Umbilical cord (tissue), 2 donors: ENCODE data around the gene FOXP1. TPM values are rescaled to one million over a fixed set of nuclear protein-coding genes. Genes with fewer than 3 reads are reported as not detected.

ENCODE experiments used
- DNase-seq: peaks from one replicate; pipeline ENCODE4 v3.0.0-alpha.2; 2015; ENCODE audit warnings: low spot score
- total RNA-seq: library from RNA; depleted of rRNA; stranded (reverse); fragments of >200 nt; gene quantifications from one replicate; pipeline ENCODE4 v1.2.3, GENCODE V29; 2014; ENCODE audit warnings: low replicate concordance; ENCODE audit not compliant: insufficient read depth

The FOXP1 gene
- total RNA-seq, 1 donor from 2014 or later: 148 TPM

DNA sequence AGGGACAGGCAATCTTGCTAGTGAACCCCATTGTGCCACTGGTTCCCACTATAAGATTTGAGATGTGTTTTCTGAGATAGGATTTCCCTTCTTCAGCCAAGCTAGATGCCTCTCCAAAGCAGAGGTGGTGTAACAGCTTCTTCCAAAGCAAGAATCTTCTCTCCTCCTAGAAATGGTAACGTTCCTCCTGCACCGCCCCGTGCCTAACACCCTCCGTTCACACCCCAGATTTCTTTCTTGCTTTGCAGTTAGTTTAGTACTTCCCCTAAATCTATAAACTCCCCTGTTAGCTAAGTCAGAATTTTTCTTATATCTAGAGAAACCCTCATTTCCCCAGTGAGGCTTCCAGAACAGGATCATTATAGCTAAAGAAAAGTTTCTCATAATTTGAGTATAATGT, 653.5 kb downstream of the FOXP1 start:
- DNase-seq: no peak

DNA sequence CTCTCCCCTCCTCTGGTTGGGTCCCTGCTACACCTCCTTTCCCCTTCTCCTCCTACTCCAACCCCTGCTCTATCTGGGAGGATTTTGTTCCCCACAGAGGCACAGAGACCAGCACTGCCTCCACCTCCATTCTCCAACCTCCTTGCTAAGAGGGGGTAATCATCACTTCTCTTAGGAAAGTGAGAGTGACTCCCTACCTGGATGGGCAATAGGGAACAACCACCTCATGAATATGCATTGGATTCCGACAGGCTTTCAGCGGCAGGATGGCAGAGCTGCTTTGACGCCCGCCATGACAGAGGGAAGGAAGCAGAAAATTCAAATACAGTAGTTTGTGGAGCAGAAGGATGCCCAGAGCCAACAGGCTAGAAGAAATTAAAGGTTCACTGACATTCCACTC, 656.3 kb downstream of the FOXP1 start:
- DNase-seq: no peak

DNA sequence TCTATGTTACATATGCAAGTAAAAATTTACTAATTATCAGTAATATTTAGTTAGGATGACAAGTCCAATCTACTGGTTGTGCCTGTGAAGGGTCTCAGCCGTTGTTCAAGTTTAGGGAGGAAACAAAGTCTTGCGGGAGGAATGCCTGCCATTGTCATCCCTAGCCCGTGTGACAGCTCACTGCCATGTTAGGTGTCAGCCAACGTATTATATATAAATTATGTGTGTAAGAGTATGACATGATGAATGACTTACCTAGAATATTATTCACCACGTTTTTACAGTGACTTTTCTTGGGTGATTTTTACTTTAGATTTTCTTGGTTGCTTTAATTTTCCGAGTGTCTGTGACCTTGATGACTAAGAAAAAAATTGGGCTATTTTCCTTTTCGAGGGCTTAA, 656.7 kb downstream of the FOXP1 start:
- no peak for DNase-seq

DNA sequence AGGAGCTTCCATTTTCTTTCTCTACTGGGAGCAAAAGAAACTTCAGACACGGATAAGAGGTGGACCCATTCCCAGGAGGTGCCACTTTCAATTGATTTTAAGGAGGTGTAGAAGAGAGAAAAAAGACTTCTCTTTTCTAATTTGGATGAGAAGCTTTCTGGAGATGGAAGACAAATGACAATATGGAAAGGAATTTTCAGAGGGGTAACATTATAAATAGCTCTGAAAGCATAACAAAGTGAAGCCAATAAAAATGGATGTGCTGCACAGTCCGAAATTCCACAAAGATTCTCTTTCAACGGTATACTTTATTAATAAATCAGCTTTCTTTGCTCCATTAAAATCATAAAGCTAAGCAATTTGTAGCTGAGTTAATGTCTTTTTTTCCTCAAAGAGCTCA, 663.9 kb downstream of the FOXP1 start:
- DNase-seq: no peak

DNA sequence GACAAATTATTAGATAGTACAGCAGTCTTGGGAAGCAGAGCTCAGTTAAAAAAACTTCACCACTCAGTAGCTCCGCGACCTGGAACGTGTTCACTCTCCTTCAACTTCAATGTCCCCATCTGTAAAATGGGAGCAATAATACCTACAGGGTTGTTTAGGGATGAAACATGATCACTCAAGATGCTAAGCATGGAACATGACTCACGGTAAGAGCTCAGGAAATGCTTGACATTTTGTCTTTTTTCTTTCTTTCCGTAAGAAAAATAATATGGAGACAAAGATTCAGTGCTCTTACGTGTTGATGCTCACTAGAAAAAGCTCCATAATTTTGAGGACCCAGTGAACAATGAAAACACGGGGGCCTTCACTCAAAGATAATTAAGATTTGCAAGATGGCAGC, 664.4 kb downstream of the FOXP1 start:
- no peak for DNase-seq

DNA sequence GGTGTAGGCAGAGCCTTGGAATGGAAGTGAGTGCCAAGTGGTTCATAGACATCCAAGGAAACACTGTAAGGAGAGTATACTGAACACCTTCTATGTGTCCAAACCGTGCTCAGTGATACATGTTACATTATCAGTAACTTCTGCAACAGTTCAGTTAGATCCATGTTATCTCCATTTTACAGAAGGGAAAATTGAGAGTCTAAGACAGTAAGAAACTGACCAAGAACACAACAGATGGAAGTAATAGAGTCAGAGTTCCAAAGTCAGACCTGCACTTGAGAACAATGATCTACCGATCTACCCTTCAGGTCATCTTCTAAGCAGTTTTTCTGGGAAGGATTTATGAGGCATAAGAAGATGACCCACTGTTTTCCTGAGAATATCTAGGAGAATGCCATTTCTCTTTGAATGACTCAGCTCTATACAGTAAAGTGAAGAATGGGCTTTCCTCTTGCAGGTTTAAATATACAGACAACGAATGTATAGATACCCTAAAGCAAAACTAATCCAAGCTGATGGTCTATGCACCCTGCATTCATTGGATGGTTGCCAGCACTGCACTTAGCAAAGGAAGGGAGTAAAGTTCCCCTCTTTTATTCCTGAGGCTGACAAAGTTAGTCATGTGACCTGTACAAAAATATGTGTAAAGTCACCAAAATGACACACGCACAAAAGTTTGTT, 667.0 kb downstream of the FOXP1 start:
- peak; percentile 29 for DNase-seq

DNA sequence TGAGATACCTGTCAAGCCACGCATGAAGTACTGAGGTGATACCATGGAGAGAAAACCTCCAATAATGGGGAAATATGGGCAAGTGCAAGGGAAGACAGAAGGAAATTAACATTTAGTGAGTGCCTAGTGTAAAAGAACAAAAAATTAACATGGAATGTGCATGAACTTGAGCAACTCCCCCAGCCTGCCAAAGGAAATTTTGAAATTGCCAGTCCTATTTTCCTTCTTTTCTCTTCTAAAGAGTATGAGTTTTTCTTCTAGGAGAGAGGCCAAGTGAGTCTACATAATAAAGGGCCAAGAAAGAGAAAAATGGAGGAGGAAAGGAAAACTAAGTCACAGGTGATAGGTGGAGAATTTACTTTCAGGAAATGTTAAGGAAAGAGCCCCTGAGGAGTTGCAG, 668.7 kb downstream of the FOXP1 start:
- no peak for DNase-seq

DNA sequence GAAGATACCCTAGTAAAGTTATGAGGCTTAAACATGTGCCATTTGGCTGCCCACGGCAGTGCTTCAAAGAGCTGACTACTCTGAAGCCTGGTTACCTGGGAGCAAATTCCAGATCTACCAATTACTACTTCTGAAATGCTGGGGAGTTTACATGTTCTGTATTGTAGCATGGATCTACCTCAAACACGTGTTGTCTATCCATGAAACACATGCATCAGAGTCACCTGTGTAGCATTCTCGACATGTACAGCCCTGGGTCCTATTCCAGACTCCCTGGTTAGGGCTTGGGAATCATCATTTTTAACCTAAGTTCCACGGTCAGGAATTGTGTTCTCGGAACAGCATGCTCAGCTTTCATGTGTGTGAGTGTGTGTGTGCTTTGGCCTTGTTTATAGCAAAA, 671.8 kb downstream of the FOXP1 start:
- DNase-seq: no peak

DNA sequence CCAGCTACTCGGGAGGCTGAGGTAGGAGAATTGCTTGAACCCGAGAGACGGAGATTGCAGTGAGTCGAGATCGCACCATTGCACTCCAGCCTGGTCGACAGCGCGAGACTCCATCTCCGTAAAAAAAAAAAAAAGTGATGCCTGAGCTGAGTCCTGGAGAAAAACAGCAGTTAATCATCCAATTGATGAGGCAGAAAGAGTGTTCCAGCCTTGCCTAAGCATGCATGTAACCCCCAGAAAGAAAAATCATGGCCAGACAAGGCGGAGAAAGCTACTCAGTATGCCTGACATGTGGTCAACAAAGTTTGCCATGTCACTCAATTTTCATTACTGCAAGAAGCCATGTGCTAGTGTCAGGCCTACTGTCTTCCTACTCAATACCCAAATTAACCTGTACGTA, 678.0 kb downstream of the FOXP1 start:
- no peak for DNase-seq

Other genes with a start within 250 kb of the FOXP1 start
- gene EIF4E3, start 141.7 kb upstream of the FOXP1 start, total RNA-seq: 6.7 TPM
- 1.2 TPM for gene GPR27, start 170.1 kb upstream of the FOXP1 start, total RNA-seq
- not detected for gene PROK2, start 201.4 kb upstream of the FOXP1 start, total RNA-seq